GM18511 (cell line): ENCODE results near the gene CIPC.
A peak's percentile ranks its signal among the peaks of the same experiment; 100 is the strongest.

Experiments
- ATAC-seq: cut with Tn5 transposase; IDR thresholded peaks from one replicate; pipeline ENCODE4 v1.9.1; 2021; ENCODE audit warnings: mild to moderate bottlenecking, moderate library complexity; ENCODE audit not compliant: unreplicated experiment

Gene CIPC

GRCh38 chr14:77097700-77098528, at the start of gene CIPC:
Gene CIPC, plus strand, starts transcription at chr14:77098258. Its CDS starts 7,451 bp downstream, at chr14:77105709.
- ATAC-seq, result peak; percentile 86

- no peak for ATAC-seq
Measured at GRCh38 chr14:77051116-77051515, 46.9 kb upstream of the CIPC start.

GRCh38 chr14:77052281-77053044, 45.6 kb upstream of the CIPC start:
- no peak for ATAC-seq

DNA sequence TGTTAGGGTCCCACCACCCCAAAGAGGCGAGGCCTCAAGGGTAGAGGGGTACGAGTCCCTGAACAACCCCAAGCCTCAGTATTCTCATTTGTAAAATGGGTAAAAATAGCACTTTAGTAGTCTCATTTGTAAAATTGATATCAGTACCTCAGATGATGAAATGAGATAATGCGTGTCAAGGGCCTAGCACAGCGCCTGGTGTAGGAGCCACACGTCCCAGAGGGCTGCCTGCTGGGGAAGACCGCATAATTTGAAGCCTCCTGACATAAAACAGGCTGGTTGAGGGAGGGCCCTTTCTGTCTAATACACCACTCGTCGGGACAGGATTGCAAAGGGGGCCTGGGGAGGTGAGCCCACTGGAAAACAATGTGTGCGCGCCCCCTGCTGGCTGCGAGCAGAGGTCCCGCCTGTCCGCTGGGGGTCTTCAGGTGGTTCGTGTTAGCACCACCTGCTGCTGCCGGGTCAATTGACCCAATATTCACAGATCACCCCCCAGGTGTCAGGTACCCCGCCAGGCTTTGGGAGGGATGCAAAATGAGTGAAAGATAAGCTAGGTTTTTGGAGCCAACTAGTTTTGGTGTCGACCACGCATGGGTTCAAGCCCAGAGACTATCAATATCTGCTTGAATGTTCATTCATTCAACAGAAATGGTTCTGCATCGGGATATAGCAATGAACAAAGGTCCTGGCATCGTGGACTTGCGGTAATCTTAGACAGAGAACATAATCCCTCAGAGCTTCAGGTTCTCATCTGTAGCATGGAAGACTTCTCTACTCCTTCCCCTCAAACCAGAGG, 44.8 kb upstream of the CIPC start:
- ATAC-seq, result peak; percentile 67

DNA sequence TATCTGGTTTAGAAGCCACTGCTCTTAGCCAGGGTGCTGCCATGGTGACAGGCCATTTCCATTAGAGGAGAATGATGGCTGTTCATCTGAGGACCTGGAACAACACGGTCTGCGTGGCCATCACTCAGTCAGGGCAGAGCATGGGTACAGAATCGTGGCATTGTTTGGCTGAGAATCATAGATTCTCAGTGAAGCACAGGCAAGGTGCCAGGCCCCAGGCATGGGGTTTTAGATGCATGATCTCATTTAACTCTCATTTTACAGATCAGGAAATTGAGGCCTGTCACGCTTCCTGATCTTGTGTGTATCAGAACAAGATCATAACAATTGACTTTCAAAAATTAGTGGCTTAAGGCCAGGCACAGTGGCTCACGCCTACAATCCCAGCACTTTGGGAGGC, 42.8 kb upstream of the CIPC start:
- no peak for ATAC-seq

GRCh38 chr14:77055981-77056380, 42.1 kb upstream of the CIPC start:
- ATAC-seq, result no peak

DNA sequence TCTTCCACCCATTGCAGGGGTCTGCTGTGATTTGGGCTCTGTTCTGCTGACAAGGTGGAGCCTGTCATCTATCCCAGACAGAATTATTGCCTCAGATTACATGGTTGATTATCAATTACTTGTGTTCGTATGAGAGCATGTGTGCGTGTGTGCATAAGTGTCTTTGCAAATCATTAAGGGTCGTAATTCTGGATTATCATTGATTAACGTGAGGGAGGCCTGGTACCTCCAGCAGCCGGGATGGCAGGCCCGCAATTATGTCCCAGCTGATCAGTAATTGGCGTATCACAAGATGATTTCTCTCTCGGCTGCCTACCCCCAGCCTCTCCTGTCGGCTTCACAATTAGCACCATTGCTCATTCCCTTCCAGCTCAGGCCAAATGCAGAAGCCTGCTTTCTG, 39.9 kb upstream of the CIPC start:
- no peak for ATAC-seq

DNA sequence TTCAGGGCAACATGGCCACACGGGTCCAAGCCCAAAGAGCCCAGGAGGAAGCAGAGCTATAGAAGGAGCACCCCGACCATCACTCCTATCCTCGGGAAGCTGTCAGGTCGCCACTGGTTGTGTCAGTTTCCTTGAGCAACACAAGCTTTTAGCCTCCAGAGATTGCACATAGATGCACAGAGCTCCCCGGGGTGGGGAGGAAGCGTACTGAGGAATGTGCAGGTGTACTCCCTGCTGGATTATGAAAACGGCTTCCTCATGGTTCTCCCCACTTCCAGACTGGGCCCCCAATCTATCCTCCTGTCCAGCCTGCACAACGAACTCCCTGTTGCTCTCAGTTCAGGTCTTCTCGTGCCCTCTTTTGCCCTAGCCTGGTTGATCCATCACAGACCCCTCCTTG, 39.3 kb upstream of the CIPC start:
- no peak for ATAC-seq

- no peak for ATAC-seq
Measured at GRCh38 chr14:77059276-77059915, 38.7 kb upstream of the CIPC start.

DNA sequence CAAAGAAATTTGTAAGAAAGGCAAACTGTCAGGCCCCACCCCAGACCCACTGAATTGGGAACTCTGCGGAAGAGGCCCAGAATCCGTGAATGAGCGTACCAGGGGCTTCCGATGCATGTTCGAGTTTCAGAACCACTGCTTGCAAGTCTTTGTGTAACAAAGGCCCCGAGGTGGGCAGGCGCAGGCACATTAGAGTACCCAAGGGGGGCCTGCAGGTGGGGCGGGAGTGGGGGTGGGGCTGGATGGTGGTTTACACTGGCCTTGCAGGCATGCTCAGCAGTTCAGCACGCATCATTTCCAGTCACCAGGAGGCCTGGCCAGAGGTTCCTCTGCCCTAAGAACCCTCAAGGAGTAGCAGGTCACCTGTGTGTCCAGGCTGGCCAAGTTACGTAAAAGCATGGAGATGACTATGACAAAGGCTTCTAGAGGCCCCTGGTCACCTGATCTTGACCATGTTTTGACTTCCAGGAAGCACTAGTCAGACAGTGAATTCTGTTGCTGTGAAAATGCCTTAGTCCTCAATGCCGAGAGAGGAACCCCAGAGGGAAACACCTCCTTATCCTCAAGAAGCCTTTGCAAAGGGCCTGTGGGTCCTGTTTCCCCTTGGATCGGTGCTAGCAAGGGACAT, 36.3 kb upstream of the CIPC start:
- ATAC-seq, result no peak

GRCh38 chr14:77062261-77062660, 35.8 kb upstream of the CIPC start:
- no peak for ATAC-seq

GRCh38 chr14:77063571-77064171, 34.4 kb upstream of the CIPC start:
- ATAC-seq, result no peak

DNA sequence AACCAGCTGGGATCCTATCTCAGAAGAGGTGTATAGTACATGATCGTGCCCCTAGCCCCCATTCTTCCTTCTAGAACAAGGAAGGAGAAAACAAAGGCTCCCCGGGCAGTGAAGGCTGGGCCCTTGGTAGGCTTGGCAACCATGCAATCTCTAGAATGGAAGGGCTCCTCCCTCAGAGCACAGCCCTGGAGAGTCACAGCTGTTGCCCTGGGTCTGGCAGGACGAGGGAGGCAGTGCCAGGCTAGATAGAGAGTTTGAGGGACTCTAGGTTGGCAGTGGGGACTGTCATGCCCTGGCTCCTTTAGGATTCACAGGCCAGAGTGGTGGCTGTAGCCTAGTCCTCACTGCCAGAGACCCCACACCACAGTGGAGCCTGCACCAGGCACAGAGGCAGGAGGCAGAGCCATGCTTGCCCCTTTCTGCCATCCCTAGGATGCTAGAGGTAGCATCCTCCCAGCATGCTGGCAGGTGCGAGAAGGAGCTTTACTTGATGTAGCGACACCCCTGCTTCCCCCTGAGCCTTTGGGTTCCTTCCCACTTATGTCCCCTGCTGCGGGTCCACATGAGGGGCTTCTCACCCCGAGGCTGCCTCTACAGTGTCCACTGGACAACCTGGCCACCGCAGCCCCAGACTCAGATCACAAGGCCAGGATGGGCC, 33.4 kb upstream of the CIPC start:
- ATAC-seq, result no peak

DNA sequence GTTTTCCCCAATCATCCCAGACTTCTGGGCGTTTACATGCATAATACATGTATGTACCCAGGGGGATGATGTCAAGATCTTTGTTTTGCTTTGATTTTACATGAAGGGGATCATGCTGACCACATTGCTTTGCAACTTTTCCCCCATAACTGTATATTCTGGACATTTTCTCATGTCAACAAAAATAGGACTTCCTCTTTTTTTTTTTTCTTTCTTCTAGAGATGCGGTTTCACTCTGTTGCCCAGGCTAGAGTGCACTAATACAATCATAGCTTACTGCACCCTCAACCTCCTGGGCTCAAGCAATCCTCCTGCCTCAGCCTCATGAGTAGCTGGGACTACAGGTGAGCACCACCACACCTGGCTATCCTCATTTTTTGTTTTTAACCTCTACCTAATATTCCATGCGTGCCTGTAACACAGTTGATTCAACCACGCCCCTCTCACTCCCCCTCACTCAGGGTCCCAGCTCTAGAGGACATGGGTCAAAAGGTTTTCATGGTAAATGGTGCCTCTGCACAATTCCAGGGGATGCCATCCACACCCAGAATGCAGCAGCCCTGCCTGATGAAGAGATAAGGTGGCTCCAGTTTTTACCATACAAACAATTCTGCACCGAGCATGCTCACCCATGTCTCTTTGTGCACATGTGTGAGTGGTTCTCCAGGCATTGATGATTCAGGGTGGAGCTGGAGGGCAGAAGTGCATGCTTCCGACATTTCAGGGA, 32.0 kb upstream of the CIPC start:
- no peak for ATAC-seq

DNA sequence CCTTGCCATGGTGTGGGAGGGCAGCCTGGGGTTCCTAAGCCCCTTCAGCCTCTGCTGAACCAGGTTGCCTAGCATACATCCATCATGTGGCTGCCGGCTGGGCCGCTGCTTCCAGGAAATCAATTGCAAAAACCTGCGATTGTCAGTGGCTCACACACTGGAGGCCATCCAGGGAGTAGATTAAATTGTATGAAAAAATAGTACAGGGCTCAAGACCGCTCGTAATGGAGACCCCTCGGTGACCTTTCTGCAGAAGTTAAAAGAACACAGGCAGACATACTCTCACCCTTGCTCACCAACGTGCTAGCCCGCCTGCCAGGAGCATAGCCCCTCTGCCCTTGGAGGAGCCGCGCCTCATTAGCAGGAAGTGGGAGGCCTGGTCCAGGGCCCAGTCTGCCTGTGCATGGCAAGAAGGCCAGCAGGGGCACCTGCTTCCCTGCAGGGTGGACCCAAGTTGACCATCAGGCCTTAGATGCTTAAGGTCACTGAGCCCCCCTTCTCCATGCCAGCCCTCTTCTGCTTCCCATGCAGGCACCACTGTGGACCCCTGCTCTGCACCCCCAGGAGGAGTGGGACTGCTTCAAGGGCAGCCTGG, 31.4 kb upstream of the CIPC start:
- ATAC-seq, result no peak

DNA sequence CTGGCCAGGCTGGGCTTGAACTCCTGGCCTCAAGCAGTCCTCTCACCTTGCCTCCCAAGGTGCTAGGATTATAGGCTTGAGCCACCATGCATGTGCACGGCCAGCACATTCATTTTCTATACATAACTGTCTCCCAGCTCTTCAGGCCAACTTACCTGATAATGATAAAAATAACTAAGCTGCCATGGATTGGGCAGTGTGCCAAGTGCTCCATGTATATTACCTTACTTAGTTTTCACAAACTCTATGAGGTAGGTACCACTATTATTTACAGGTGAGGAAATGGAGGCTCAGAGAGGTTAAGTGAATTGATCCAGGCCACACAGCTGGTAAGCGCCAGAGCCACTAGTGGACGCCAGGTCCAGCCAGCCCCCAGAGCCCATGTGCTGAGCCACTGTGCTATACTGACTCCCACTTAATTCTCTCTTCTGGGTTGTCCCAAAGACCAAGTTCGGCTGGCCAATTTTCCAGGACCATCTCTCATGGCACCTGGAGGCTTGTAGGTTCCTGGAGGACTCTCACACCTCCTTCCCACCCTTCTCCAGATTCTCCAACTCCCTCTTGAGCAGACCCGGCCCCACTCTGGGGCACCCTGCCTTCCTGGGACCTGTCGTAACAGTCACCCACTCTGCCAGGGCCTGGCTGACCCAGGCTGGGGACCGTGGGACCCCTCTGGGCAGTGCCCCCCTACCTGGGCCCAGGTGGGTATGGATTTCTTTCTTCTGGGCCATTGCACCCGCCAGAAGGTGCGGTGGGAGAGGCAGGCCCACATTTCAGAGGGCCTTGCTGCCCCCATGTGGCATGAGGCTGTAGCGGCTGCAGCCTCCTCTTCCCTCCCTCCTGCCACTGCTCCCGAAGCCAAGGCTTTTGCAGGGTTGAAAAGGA, 30.2 kb upstream of the CIPC start:
- ATAC-seq, result no peak

GRCh38 chr14:77068517-77069200, 29.4 kb upstream of the CIPC start:
- ATAC-seq, result no peak
